H9 (cell line): Measurements from ENCODE around the gene FOXG1. TPM values are rescaled to one million over a fixed set of nuclear protein-coding genes. Genes with fewer than 3 reads are reported as not detected.

ENCODE experiments used
- DNase-seq: peaks from one replicate; pipeline ENCODE4 v3.0.0-alpha.2; 2017
- H2AFZ ChIP-seq: one replicate; pipeline ENCODE4 v1.6.1; 2013; ENCODE audit warnings: mild to moderate bottlenecking, low read length, control low read depth, moderate library complexity
- H2AK5ac ChIP-seq: 2 replicates; pipeline ENCODE4 v1.6.1; 2013; ENCODE audit warnings: low read length, control low read depth, mixed read lengths; ENCODE audit not compliant: insufficient read length
- H2BK120ac ChIP-seq: one replicate; pipeline ENCODE4 v1.6.1; 2013; ENCODE audit warnings: low read depth, mild to moderate bottlenecking, low read length, control low read depth, inconsistent platforms; ENCODE audit not compliant: poor library complexity, severe bottlenecking
- H2BK12ac ChIP-seq: 2 replicates; pipeline ENCODE4 v1.6.1; 2013; ENCODE audit warnings: low read length, control low read depth, mixed read lengths, low read depth; ENCODE audit not compliant: insufficient read length
- H2BK15ac ChIP-seq: 2 replicates; pipeline ENCODE4 v1.6.1; 2013; ENCODE audit warnings: low read depth, low read length, control low read depth
- H2BK20ac ChIP-seq: one replicate; pipeline ENCODE4 v1.6.1; 2013; ENCODE audit warnings: low read depth, mild to moderate bottlenecking, low read length, control low read depth, inconsistent platforms; ENCODE audit not compliant: poor library complexity, severe bottlenecking
- H2BK5ac ChIP-seq: 2 replicates; pipeline ENCODE4 v1.6.1; 2013; ENCODE audit warnings: low read length, control low read depth, mixed read lengths; ENCODE audit not compliant: insufficient read length
- H3K14ac ChIP-seq: 2 replicates; pipeline ENCODE4 v1.6.1; 2013; ENCODE audit warnings: low read length, control low read depth; ENCODE audit not compliant: insufficient read depth
- H3K18ac ChIP-seq: 2 replicates; pipeline ENCODE4 v1.6.1; 2013; ENCODE audit warnings: low read depth, mild to moderate bottlenecking, mixed read lengths, low read length, control low read depth; ENCODE audit not compliant: insufficient read length
- H3K23ac ChIP-seq: 2 replicates; pipeline ENCODE4 v1.6.1; 2013; ENCODE audit warnings: low read length, control low read depth, mixed read lengths, low read depth; ENCODE audit not compliant: insufficient read length
- H3K23me2 ChIP-seq: 2 replicates; pipeline ENCODE4 v1.6.1; 2013; ENCODE audit warnings: low read depth, mild to moderate bottlenecking, mixed read lengths, low read length, control low read depth; ENCODE audit not compliant: insufficient read length, poor library complexity, severe bottlenecking
- H3K27ac ChIP-seq: 2 replicates; pipeline ENCODE4 v1.5.1; 2013; ENCODE audit warnings: low read length, control low read depth, mixed read lengths, low read depth; ENCODE audit not compliant: insufficient read length
- H3K27me3 ChIP-seq: 2 replicates; pipeline ENCODE4 v1.6.1; 2013; ENCODE audit warnings: low read length, control low read depth, inconsistent platforms; ENCODE audit not compliant: insufficient read depth
- H3K4ac ChIP-seq: 2 replicates; pipeline ENCODE4 v1.6.1; 2013; ENCODE audit warnings: low read depth, mild to moderate bottlenecking, control low read depth, inconsistent platforms, low read length, moderate library complexity
- H3K4me1 ChIP-seq: 2 replicates; pipeline ENCODE4 v1.6.1; 2013; ENCODE audit warnings: low read length, control low read depth, inconsistent platforms; ENCODE audit not compliant: insufficient read depth
- H3K4me2 ChIP-seq: 2 replicates; pipeline ENCODE4 v1.6.1; 2013; ENCODE audit warnings: low read length, control low read depth, mixed read lengths; ENCODE audit not compliant: insufficient read length, insufficient read depth
- H3K56ac ChIP-seq: 2 replicates; pipeline ENCODE4 v1.6.1; 2013; ENCODE audit warnings: low read depth, mild to moderate bottlenecking, mixed read lengths, low read length, control low read depth; ENCODE audit not compliant: insufficient read length
- H3K79me1 ChIP-seq: 2 replicates; pipeline ENCODE4 v1.6.1; 2013; ENCODE audit warnings: low read depth, mild to moderate bottlenecking, moderate library complexity, low read length, control low read depth, inconsistent platforms; ENCODE audit not compliant: insufficient read depth, poor library complexity, severe bottlenecking
- H3K79me2 ChIP-seq: 2 replicates; pipeline ENCODE4 v1.6.1; 2013; ENCODE audit warnings: low read length, control low read depth, inconsistent platforms; ENCODE audit not compliant: insufficient read depth
- H3K9ac ChIP-seq: 2 replicates; pipeline ENCODE4 v1.6.1; 2013; ENCODE audit warnings: low read length, control low read depth, mixed read lengths; ENCODE audit not compliant: insufficient read length; ENCODE audit errors: extremely low read depth
- H3K9me3 ChIP-seq: one replicate; pipeline ENCODE4 v1.6.1; 2013; ENCODE audit warnings: low read depth, low read length, inconsistent platforms; ENCODE audit not compliant: control insufficient read depth
- H3T11ph ChIP-seq: one replicate; pipeline ENCODE4 v1.6.1; 2013; ENCODE audit warnings: mild to moderate bottlenecking, low read length, control low read depth, inconsistent platforms
- H4K20me1 ChIP-seq: one replicate; pipeline ENCODE4 v1.6.1; 2013; ENCODE audit not compliant: control insufficient read depth, insufficient read length, insufficient read depth
- H4K5ac ChIP-seq: 2 replicates; pipeline ENCODE4 v1.6.1; 2013; ENCODE audit warnings: low read depth, mild to moderate bottlenecking, mixed read lengths, low read length, control low read depth; ENCODE audit not compliant: insufficient read length
- H4K8ac ChIP-seq: replicated peaks from 2 replicates; pipeline ENCODE4 v1.6.1; 2013; ENCODE audit warnings: low read length, control low read depth, mixed read lengths, low read depth; ENCODE audit not compliant: insufficient read length
- H4K91ac ChIP-seq: 2 replicates; pipeline ENCODE4 v1.6.1; 2013; ENCODE audit warnings: low read depth, mild to moderate bottlenecking, moderate library complexity, mixed read lengths, low read length, control low read depth; ENCODE audit not compliant: insufficient read length
- H3K27ac Mint-ChIP-seq, 3 experiments: 2 replicates in 2 of 3; 3 replicates in 1 of 3; pipeline ENCODE4 v1.8.0; 2020 to 2021; ENCODE audit warnings: mixed read lengths in 3 of 3, mild to moderate bottlenecking in 1 of 3, moderate library complexity in 1 of 3
- H3K27me3 Mint-ChIP-seq: 2 replicates; pipeline ENCODE4 v1.8.0; 2021; ENCODE audit warnings: low read depth, mild to moderate bottlenecking, moderate library complexity, mixed read lengths
- H3K36me3 Mint-ChIP-seq, 3 experiments: 2 replicates in 2 of 3; 3 replicates in 1 of 3; pipeline ENCODE4 v1.8.0; 2020 to 2021; ENCODE audit warnings: low read depth in 3 of 3, mixed read lengths in 3 of 3; ENCODE audit not compliant: insufficient read depth in 1 of 3
- H3K4me1 Mint-ChIP-seq, 2 experiments: 2 replicates each; pipeline ENCODE4 v1.8.0; 2020; ENCODE audit warnings: mixed read lengths in 2 of 2
- H3K4me3 Mint-ChIP-seq, 2 experiments: 2 replicates in 1 of 2; 3 replicates in 1 of 2; pipeline ENCODE4 v1.8.0; 2020 to 2021; ENCODE audit warnings: mild to moderate bottlenecking in 2 of 2, mixed read lengths in 2 of 2, moderate library complexity in 1 of 2
- H3K9me3 Mint-ChIP-seq, 2 experiments: 2 replicates in 1 of 2; 3 replicates in 1 of 2; pipeline ENCODE4 v1.8.0; 2020; ENCODE audit warnings: mild to moderate bottlenecking in 2 of 2, mixed read lengths in 2 of 2, moderate library complexity in 1 of 2
- CTCF ChIP-seq: fragments of 200-600 bp; sonication (generic); conservative IDR thresholded peaks from 3 replicates; pipeline ENCODE4 v1.8.0; 2021; ENCODE audit warnings: antibody characterized with exemption, mild to moderate bottlenecking
- WGBS: extraction: QIAGEN DNeasy Blood & Tissue Kit; methylation state at CpG from one replicate; pipeline ENCODE4 v1.1.7; 2013; ENCODE audit warnings: missing lambda C conversion rate, low lambda C conversion rate, mixed read lengths; ENCODE audit not compliant: insufficient read length; ENCODE audit errors: extremely low coverage; 5-methylcytosine and 5-hydroxymethylcytosine counted together
- total RNA-seq: library from RNA; stranded (reverse); gene quantifications from 2 replicates; pipeline ENCODE4 v1.2.1, GENCODE V29; 2021

FOXG1 gene
- total RNA-seq, 1 experiment from 2014 or later = 0.11 TPM

DNA sequence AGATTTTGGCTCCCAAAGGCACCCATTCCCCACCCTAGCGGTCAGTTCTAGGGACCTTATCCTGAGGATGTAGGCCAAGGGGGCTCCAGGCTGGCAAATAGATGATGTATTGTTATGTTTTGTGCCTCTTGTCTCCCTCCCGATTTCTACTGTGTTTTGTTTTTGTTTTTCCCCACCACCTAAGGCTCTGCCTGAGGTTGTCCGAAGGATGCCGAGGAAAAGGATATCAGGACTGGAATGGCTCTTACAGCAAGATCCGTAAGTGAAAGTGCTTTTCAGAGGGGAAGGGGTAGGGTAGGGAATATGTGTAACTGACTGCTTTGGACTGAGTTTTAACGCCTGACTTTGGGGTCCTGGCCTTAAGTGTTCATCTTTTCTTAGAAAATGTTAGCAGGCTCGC lies 6.6 kb downstream of the FOXG1 start:
- H2BK12ac ChIP-seq = no peak overlapping the region
- Mint-ChIP-seq H3K27me3 (peaks cover 99% of the 10 kb centered on the region), H3K27ac (no peak overlapping the region), H3K36me3 (no peaks in the 10 kb centered on the region; a peak in 1 of 7 replicates), H3K9me3 (peaks cover 0 to 7% of the 10 kb centered on the region in 2 experiments; a peak in 2 of 5 replicates), H3K4me1 (peaks cover 11 to 45% of the 10 kb centered on the region in 2 experiments), H3K4me3 (peak overlapping the region in 1 of 2 experiments; percentile 79; a peak in 2 of 5 replicates)
- H2AFZ ChIP-seq = no peak overlapping the region
- H3K9me3 ChIP-seq = no peaks in the 10 kb centered on the region
- no peaks in the 10 kb centered on the region for H3K79me1 ChIP-seq
- H3K27ac ChIP-seq = no peak overlapping the region
- H4K20me1 ChIP-seq = no peaks in the 10 kb centered on the region
- peaks cover 74% of the 10 kb centered on the region for H3K27me3 ChIP-seq
- no peak overlapping the region for H3K18ac ChIP-seq
- no peaks in the 10 kb centered on the region for H3K79me2 ChIP-seq
- DNase-seq = no peak
- no peak overlapping the region for H4K5ac ChIP-seq
- H2BK15ac ChIP-seq = no peak overlapping the region
- no peak; the same call in 2 of the 3 replicates for TF ChIP-seq CTCF
- peak overlapping the region; percentile 58 for H3K4me2 ChIP-seq
- no peak overlapping the region for H4K91ac ChIP-seq
- H3K23me2 ChIP-seq = peaks cover 10% of the 10 kb centered on the region
- no peak overlapping the region for H4K8ac ChIP-seq
- no peak overlapping the region for H2BK120ac ChIP-seq
- no peak overlapping the region for H3K4ac ChIP-seq
- no peak overlapping the region for H3K56ac ChIP-seq
- no peak overlapping the region for H3K23ac ChIP-seq
- no CpG with 5 or more reads among the region's 7 CpGs for WGBS
- no peak overlapping the region for H2BK20ac ChIP-seq
- no peak overlapping the region for H2BK5ac ChIP-seq
- no peak overlapping the region for H3K14ac ChIP-seq
- no peak overlapping the region for H3K9ac ChIP-seq
- peaks cover 7% of the 10 kb centered on the region; the same call in 1 of the 2 replicates for H3K4me1 ChIP-seq
- H3T11ph ChIP-seq = no peak overlapping the region
- no peak overlapping the region for H2AK5ac ChIP-seq
